NCI-H526 treated with DMSO at 0.1 percent for 48 hours (cell line): ENCODE measurements around the gene ZNF771.

ENCODE experiments used
- DNase-seq: peaks from one replicate; lab custom pipeline; 2025; lab: John Stamatoyannopoulos, UW

Gene ZNF771

DNA sequence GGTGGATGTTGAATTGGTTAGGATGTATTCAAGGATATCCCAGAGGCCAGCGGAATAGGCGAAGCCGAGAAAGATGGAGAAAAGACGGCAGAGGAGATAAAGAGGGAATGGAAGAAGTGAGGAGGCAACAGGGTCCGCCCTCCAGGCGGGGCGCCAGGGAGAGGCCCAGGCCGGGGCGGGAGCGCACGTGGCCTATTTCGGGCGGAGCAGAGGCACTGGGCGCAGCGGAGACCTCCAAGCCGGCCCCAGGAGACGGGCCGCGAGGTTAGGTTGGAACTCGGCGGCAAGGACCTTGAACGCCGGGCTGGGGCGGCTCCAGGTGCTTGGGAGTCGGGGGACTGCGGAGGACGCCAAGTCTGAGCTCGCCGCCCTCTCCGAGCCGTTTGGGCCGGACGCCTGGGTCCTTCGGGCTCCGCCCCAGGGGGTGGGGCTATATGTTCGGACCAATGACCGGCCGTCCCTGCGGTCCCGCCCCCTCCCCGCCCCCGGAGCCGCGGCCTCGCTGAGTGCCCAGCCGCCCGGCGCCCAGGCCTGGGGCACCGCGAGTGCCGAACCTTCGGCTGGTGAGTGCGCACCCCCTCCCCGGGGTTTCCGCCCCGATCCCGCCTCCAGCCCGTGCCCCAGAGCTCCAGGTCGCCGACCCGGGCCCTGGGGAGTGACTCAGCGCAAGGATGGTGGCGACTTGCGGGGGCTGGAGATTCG, at the start of gene ZNF771:
Gene ZNF771 (plus strand): TSS at position 505 of the 702 bp plus-strand sequence. CDS start 448 bp downstream, outside the sequence.
- DNase-seq, result peak; percentile 78

- DNase-seq, result no peak
Measured at GRCh38 chr16:30357715-30358576, 49.5 kb upstream of the ZNF771 start.

GRCh38 chr16:30358577-30358936, 48.8 kb upstream of the ZNF771 start:
- no peak for DNase-seq

- DNase-seq, result no peak
Measured at GRCh38 chr16:30358990-30359870, 48.2 kb upstream of the ZNF771 start.

DNA sequence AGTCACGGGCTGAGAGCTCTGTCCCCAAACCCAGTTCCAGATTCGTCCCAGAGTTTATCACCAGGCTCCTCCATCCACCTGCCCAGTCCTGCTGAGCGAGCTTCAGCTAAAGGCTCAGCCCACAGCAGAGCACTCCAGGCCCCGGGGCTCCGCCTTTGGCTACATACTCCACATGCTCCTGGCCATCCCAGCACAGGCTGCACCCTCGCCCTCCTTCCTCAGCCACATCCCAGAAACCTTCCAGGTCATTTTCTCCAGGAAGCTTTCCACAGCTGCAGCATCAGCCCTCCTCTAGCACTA, 47.6 kb upstream of the ZNF771 start:
- no peak for DNase-seq

GRCh38 chr16:30361180-30361579, 46.2 kb upstream of the ZNF771 start:
- DNase-seq, result no peak

DNA sequence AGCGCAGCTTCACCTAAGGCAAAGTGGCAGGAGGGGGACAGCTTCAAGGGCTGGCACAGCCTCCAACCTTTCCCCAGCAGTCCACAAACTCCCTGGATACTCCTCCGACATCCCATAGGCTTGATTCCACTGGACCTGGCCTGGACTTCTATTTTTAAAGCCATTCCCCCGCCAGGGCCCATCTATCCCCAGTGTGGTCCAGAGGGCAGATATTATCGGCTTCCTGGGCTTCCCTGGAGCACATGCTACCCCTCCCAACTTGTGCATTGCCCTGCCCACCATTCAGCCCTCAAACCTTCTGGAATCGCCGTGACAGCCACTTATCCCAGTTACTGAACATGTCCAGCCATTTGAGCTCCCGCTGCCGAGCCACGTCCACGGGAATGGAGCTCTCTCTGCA, 42.2 kb upstream of the ZNF771 start:
- DNase-seq, result no peak

GRCh38 chr16:30366511-30366910, 40.9 kb upstream of the ZNF771 start:
- DNase-seq, result no peak

GRCh38 chr16:30367349-30368009, 39.9 kb upstream of the ZNF771 start:
- DNase-seq, result no peak

GRCh38 chr16:30368122-30368791, 39.1 kb upstream of the ZNF771 start:
- no peak for DNase-seq

DNA sequence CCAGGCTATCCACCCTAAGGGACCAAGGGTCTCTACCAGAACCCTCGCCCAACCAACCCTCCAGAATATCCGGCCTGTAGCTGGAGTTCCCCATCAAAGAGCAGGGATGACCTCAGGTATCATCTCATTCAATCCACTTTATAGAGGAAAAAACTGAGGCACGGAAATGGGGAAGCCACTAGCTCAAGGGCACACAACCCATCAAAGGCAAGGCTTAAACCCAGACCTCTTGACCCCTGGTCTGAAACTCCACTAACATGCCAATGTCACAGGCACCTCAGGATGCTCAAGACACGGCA, 38.7 kb upstream of the ZNF771 start:
- no peak for DNase-seq

- no peak for DNase-seq
Measured at GRCh38 chr16:30369091-30369937, 38.1 kb upstream of the ZNF771 start.

GRCh38 chr16:30369938-30370455, 37.4 kb upstream of the ZNF771 start:
- DNase-seq, result no peak

GRCh38 chr16:30370456-30371247, 36.8 kb upstream of the ZNF771 start, which contains the start of gene TBC1D10B:
Gene TBC1D10B, minus strand, starts transcription at chr16:30370494. Its CDS starts 311 bp downstream, at chr16:30370183.
- DNase-seq, result peak; percentile 100

GRCh38 chr16:30371248-30371816, 36.1 kb upstream of the ZNF771 start:
- DNase-seq, result no peak

DNA sequence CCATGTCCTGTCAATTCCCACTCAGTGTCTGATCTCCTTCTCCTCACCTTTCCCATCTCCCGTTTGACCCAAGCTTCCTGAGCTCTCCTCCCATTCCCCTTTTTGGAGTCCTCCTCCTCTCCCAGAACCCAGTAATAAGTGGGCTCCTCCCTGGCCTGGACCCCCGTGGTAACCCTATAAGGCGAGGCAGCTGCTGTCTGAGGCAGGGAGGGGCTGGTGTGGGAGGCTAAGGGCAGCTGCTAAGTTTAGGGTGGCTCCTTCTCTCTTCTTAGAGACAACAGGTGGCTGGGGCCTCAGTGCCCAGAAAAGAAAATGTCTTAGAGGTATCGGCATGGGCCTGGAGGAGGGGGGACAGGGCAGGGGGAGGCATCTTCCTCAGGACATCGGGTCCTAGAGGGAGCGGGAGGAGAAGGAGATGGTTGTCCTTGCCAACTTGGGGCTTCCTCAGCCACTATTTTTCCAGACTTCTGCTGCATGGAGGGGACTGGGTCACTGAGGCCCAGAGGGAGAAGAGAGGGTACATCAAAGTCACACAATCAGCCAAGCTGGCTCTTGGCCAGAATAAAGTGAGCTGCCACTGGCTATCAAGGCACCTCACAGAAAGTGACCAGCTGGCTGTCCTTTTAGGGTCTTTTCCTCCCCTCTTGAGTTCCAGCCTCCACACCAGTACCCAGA, 35.2 kb upstream of the ZNF771 start:
- DNase-seq, result no peak

- DNase-seq, result no peak
Measured at GRCh38 chr16:30372725-30373124, 34.7 kb upstream of the ZNF771 start.

DNA sequence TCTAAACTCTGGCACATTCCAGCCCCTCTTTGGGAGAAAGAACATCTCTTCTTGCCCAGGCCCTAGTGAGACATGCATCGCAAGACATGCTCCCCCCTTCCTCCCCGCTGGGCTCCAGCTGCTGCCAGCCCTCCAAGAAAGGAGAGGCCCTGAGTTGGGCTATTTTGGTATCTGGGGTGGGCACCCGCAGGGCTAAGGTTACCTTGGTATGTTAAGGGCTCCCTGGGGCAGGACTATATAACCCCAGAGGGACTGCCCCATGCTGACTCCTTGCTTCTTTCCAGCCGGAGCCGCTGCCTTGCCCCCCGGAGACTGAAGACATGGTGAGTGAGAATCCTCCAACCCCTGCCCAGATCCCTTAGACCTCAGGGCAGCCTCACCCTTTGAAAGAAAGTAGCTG, 32.9 kb upstream of the ZNF771 start, which contains the start of gene MYL11:
Gene MYL11 (plus strand): TSS at position 265 of the 400 bp plus-strand sequence. CDS start 56 bp downstream, at position 321.
- no peak for DNase-seq
